K562 (cell line): ENCODE measurements around the gene KLC1. TPM values are rescaled to one million over a fixed set of nuclear protein-coding genes. Genes with fewer than 3 reads are reported as not detected.

Experiments used
- ATAC-seq: fragments of 200-7000 bp; cut with Tn5 transposase; 3 replicates; pipeline ENCODE4 v1.9.1; 2020; ENCODE audit warnings: moderate library complexity
- BruUV-seq: library from RNA; stranded (reverse); fragments of 400-500 nt; replicated peaks from 2 replicates; lab custom pipeline; 2021; lab: Mats Ljungman, UMichigan
- CTCF ChIA-PET: fragments of 300-600 bp; formaldehyde crosslinking; extraction: SDS; loops from one replicate; lab custom pipeline; 2021; ENCODE audit warnings: low intra/inter-chr PET ratio; lab: Yijun Ruan, JAX
- POLR2A ChIA-PET: fragments of 300-600, 350-650 bp; sonication (Branson Sonifier 250); formaldehyde crosslinking; extraction: SDS; loops from one replicate; lab custom pipeline; 2021; ENCODE audit warnings: antibody characterized with exemption, inconsistent platforms; lab: Yijun Ruan, JAX
- DNase-seq, 4 experiments: peaks; one replicate each; pipeline versions ENCODE4 v3.0.0 to v3.0.0-alpha.2; 2011 to 2018; ENCODE audit warnings: low spot score in 3 of 4, mixed read lengths in 3 of 4; ENCODE audit errors: extremely low read depth in 1 of 4
- FAIRE-seq: peaks from 2 replicates; lab custom pipeline; 2011; peaks lifted over from hg19 to GRCh38; lab: Jason Lieb, UNC
- H2AFZ ChIP-seq: 2 replicates; pipeline ENCODE4 v1.6.0; 2011; ENCODE audit warnings: low read depth, low read length, control low read depth, inconsistent platforms
- H3K27ac ChIP-seq: fragments of 200-600 bp; 3 replicates; pipeline ENCODE4 v1.8.0; 2011; ENCODE audit warnings: low read depth, mild to moderate bottlenecking, control low read depth, inconsistent platforms, low read length, moderate library complexity, mixed read lengths; ENCODE audit errors: extremely low read depth
- H3K27me3 ChIP-seq, 2 experiments: fragments of 300-600 bp in 1 of 2; 2 replicates in 1 of 2; 3 replicates in 1 of 2; pipeline versions ENCODE4 v1.6.0 to v1.8.0; 2011; ENCODE audit warnings: inconsistent platforms in 2 of 2, low read length in 2 of 2, mild to moderate bottlenecking in 1 of 2, mixed read lengths in 1 of 2, moderate library complexity in 1 of 2; ENCODE audit not compliant: control insufficient read depth in 2 of 2, insufficient read depth in 2 of 2
- H3K36me3 ChIP-seq: fragments of 300-600 bp; 3 replicates; pipeline ENCODE4 v1.8.0; 2011; ENCODE audit warnings: mild to moderate bottlenecking, low read length, inconsistent platforms; ENCODE audit not compliant: control insufficient read depth, insufficient read depth
- H3K4me1 ChIP-seq, 2 experiments: fragments of 200-600 bp in 1 of 2; replicated peaks in 1 of 2; 2 replicates in 1 of 2; 3 replicates in 1 of 2; pipeline versions ENCODE4 v1.5.1 to v1.8.0; 2011; ENCODE audit warnings: inconsistent platforms in 2 of 2, low read length in 2 of 2, mild to moderate bottlenecking in 1 of 2, mixed read lengths in 1 of 2, moderate library complexity in 1 of 2; ENCODE audit not compliant: control insufficient read depth in 2 of 2, insufficient read depth in 2 of 2
- H3K4me2 ChIP-seq: 2 replicates; pipeline ENCODE4 v1.6.1; 2011; ENCODE audit warnings: low read length, control low read depth, inconsistent platforms, mixed read lengths; ENCODE audit not compliant: insufficient read depth
- H3K4me3 ChIP-seq: fragments of 200-600 bp; sonication (generic), shearing (Covaris generic); 2 replicates; pipeline ENCODE4 v1.5.1; 2016; ENCODE audit warnings: control low read depth, inconsistent platforms
- H3K79me2 ChIP-seq: fragments of 200-600 bp; 3 replicates; pipeline ENCODE4 v1.8.0; 2011; ENCODE audit warnings: low read length, inconsistent platforms; ENCODE audit not compliant: control insufficient read depth, insufficient read depth
- H3K9ac ChIP-seq, 2 experiments: 2 replicates each; pipeline versions ENCODE4 v1.6.0 to v1.6.1; 2011; ENCODE audit warnings: low read depth in 2 of 2, low read length in 2 of 2, control low read depth in 1 of 2, inconsistent platforms in 1 of 2, mild to moderate bottlenecking in 1 of 2, mixed read lengths in 1 of 2; ENCODE audit not compliant: insufficient read depth in 1 of 2
- H3K9me1 ChIP-seq: one replicate; pipeline ENCODE4 v1.6.0; 2011; ENCODE audit warnings: inconsistent platforms, mild to moderate bottlenecking, low read length, moderate library complexity; ENCODE audit not compliant: control insufficient read depth, insufficient read depth
- H3K9me3 ChIP-seq: replicated peaks from 2 replicates; pipeline ENCODE4 v1.5.1; 2011; ENCODE audit warnings: low read depth, low read length, inconsistent platforms; ENCODE audit not compliant: control insufficient read depth, insufficient read depth
- H4K20me1 ChIP-seq: replicated peaks from 2 replicates; pipeline ENCODE4 v1.6.1; 2011; ENCODE audit warnings: low read length, inconsistent platforms, mixed read lengths; ENCODE audit not compliant: control insufficient read depth, insufficient read depth
- ARID1B ChIP-seq: fragments of 450-650 bp; IDR thresholded peaks from 2 replicates; pipeline ENCODE4 v1.6.1; 2016; ENCODE audit warnings: antibody characterized with exemption, mild to moderate bottlenecking, inconsistent platforms
- ETV5 ChIP-seq: sonication (generic); formaldehyde crosslinking; IDR thresholded peaks from 2 replicates; pipeline ENCODE4 v1.4.0; 2020; ENCODE audit warnings: low read depth, mild to moderate bottlenecking, missing genetic modification reagents
- HDAC6 ChIP-seq: IDR thresholded peaks from 2 replicates; pipeline ENCODE4 v1.6.1; 2012; ENCODE audit warnings: low read depth, mild to moderate bottlenecking, control low read depth, inconsistent platforms, low read length, moderate library complexity
- JUN ChIP-seq, 2 experiments: sonication (generic) in 1 of 2; formaldehyde crosslinking in 1 of 2; IDR thresholded peaks; 2 replicates each; pipeline versions ENCODE4 v1.6.1 to v1.8.0; 2012 to 2022; ENCODE audit warnings: borderline replicate concordance in 2 of 2, mild to moderate bottlenecking in 2 of 2, improper control_type of control experiment in 1 of 2, low read depth in 1 of 2, low read length in 1 of 2, missing genetic modification reagents in 1 of 2
- KDM1A ChIP-seq, 2 experiments: fragments of 450-650 bp; IDR thresholded peaks; 2 replicates each; pipeline ENCODE4 v1.6.1; 2016; ENCODE audit warnings: mild to moderate bottlenecking in 2 of 2
- KDM4B ChIP-seq, 2 experiments: fragments of 450-650 bp in 1 of 2; sonication (generic) in 1 of 2; IDR thresholded peaks; 2 replicates each; pipeline ENCODE4 v1.6.1; 2016 to 2017; ENCODE audit warnings: borderline replicate concordance in 2 of 2, antibody characterized with exemption in 1 of 2, low read depth in 1 of 2, mild to moderate bottlenecking in 1 of 2
- NCOA1 ChIP-seq: fragments of 450-650 bp; IDR thresholded peaks from 2 replicates; pipeline ENCODE4 v1.6.1; 2016; ENCODE audit warnings: low read depth
- RBBP5 ChIP-seq: fragments of 200-600 bp; sonication (generic); IDR thresholded peaks from 2 replicates; pipeline ENCODE4 v1.6.1; 2012; ENCODE audit warnings: borderline replicate concordance, mild to moderate bottlenecking, low read length, control low read depth, inconsistent platforms; ENCODE audit not compliant: insufficient read depth, poor library complexity, severe bottlenecking
- SMARCA4 ChIP-seq: fragments of 450-650 bp; IDR thresholded peaks from 2 replicates; pipeline ENCODE4 v1.6.1; 2016
- SNAPC5 ChIP-seq: fragments of 250-450 bp; sonication (Bioruptor Pico); IDR thresholded peaks from 2 replicates; pipeline ENCODE4 v1.8.0; 2021; ENCODE audit warnings: moderate library complexity, mild to moderate bottlenecking, inconsistent platforms
- ZBTB26 ChIP-seq: fragments of 450-650 bp; formaldehyde crosslinking; IDR thresholded peaks from 2 replicates; pipeline ENCODE4 v1.4.0; 2022; ENCODE audit warnings: missing genetic modification characterization
- ZBTB49 ChIP-seq: sonication (generic); formaldehyde crosslinking; IDR thresholded peaks from 2 replicates; pipeline ENCODE4 v1.8.0; 2022; ENCODE audit warnings: missing genetic modification reagents, mild to moderate bottlenecking, borderline replicate concordance
- WGBS: fragments of 100-300 bp; shearing (Covaris generic); methylation state at CpG from one replicate; pipeline ENCODE4 v1.1.6; 2016; ENCODE audit warnings: low coverage, mixed read lengths; ENCODE audit not compliant: insufficient coverage; ENCODE audit errors: missing lambda C conversion rate; 5-methylcytosine and 5-hydroxymethylcytosine counted together
- in situ Hi-C: fragments of 300-500 bp; cut with MboI; formaldehyde crosslinking; loops from 4 replicates; pipeline ENCODE4 v1.15.0; 2018; ENCODE audit warnings: inconsistent platforms, mixed read lengths
- intact Hi-C: fragments of 100-400 bp; cut with micrococcal nuclease; formaldehyde crosslinking; loops from 2 replicates; pipeline ENCODE4 v1.14.2; 2022
- polyA plus RNA-seq, 8 experiments: library from polyadenylated mRNA; depleted of rRNA in 4 of 8; stranded (reverse) in 5 of 8; unstranded in 3 of 8; fragments of >200 nt; fragmentation: Nextera tagmentation in 2 of 8; fragmentation: Illumina TruSeq in 1 of 8; extraction: Ambion mirVana in 2 of 8; extraction: Trizol in 1 of 8; gene quantifications; 2 replicates each; pipeline versions ENCODE4 v1.2.1 to v1.2.3, GENCODE V29; 2011 to 2014; ENCODE audit warnings: inconsistent platforms in 1 of 8, missing spikeins in 1 of 8
- total RNA-seq, 7 experiments: library from RNA; depleted of rRNA in 6 of 7; stranded (reverse); fragments of >200 nt in 6 of 7; fragmentation: Illumina TruSeq in 2 of 7; extraction: Trizol in 2 of 7; gene quantifications; 2 replicates each; pipeline versions ENCODE4 v1.2.1 to v1.2.3, GENCODE V29; 2011 to 2021; ENCODE audit warnings: low replicate concordance in 1 of 7

The KLC1 gene
- total and polyA plus RNA-seq, 9 of the 15 experiments (the other 6 are each of a cell fraction or from before 2014, with no cell fraction given), result 4.9 to 134 (median 54.8) TPM

GRCh38 chr14:103667671-103668070 lies 38.7 kb downstream of the KLC1 start:
- ATAC-seq, result no peak
- no peak overlapping the region for H3K4me3 ChIP-seq
- H4K20me1 ChIP-seq, result no peaks in the 10 kb centered on the region
- no peak overlapping the region for H3K27ac ChIP-seq
- no peak for FAIRE-seq
- no TSS peak for BruUV-seq
- CTCF ChIA-PET, result no interaction called here
- H3K9me3 ChIP-seq, result no peaks in the 10 kb centered on the region
- H3K27me3 ChIP-seq, result no peaks in the 10 kb centered on the region
- H3K36me3 ChIP-seq, result peaks cover 66% of the 10 kb centered on the region; the same call in 2 of the 3 replicates
- no peaks in the 10 kb centered on the region for H3K4me1 ChIP-seq
- H3K9ac ChIP-seq, result no peak overlapping the region
- TF ChIP-seq HDAC6 (no peak), KDM1A (IDR thresholded peaks at IDR 0.05) (no peak), SMARCA4 (no peak), KDM4B (IDR thresholded peaks at IDR 0.05; ENCODE audit: borderline replicate concordance in 2 of 2, low read depth in 1 of 2) (no peak), NCOA1 (no peak), ARID1B (no peak)
- in situ Hi-C loops, result no loop called here
- POLR2A ChIA-PET, result no interaction called here
- no peak overlapping the region for H3K4me2 ChIP-seq
- H3K9me1 ChIP-seq, result no peaks in the 10 kb centered on the region
- no peak for DNase-seq
- H2AFZ ChIP-seq, result no peak overlapping the region
- WGBS, result 78% methylated on average over 3 of the region's 4 CpGs
- no peaks in the 10 kb centered on the region for H3K79me2 ChIP-seq
- intact Hi-C loops, result no loop called here

GRCh38 chr14:103668117-103668516 lies 39.1 kb downstream of the KLC1 start:
- Histone ChIP-seq H3K9me1 (no peaks in the 10 kb centered on the region), H2AFZ (no peak overlapping the region), H4K20me1 (no peaks in the 10 kb centered on the region), H3K9me3 (no peaks in the 10 kb centered on the region), H3K4me2 (no peak overlapping the region), H3K27me3 (no peaks in the 10 kb centered on the region), H3K9ac (no peak overlapping the region), H3K27ac (no peak overlapping the region), H3K4me3 (no peak overlapping the region), H3K4me1 (no peaks in the 10 kb centered on the region), H3K79me2 (no peaks in the 10 kb centered on the region), H3K36me3 (peaks cover 69% of the 10 kb centered on the region; the same call in 2 of the 3 replicates)
- intact Hi-C loops, result no loop called here
- ATAC-seq (no peak), FAIRE-seq (no peak), DNase-seq (no peak)
- BruUV-seq, result no TSS peak
- in situ Hi-C loops, result no loop called here
- WGBS, result 100% methylated on average over 2 of the region's 3 CpGs
- CTCF ChIA-PET, result no interaction called here
- POLR2A ChIA-PET, result interaction anchor here (0.5 to 0.6 kb wide), 2 partner anchors 10 to 48 kb away, joined by 3 to 4 read pairs; partner anchors contain the start of gene ZFYVE21
- TF ChIP-seq ZBTB26 (CRISPR knock-in tag), result no peak
- no peak for TF ChIP-seq RBBP5
- TF ChIP-seq ZBTB49, result no peak
- no peak for TF ChIP-seq ETV5 (CRISPR knock-in tag)
- no peak for TF ChIP-seq SNAPC5 (CRISPR knock-in tag)
- no peak for TF ChIP-seq JUN (IDR thresholded peaks at IDR 0.05; ENCODE audit: borderline replicate concordance, low read depth, low read length)
- no peak for TF ChIP-seq JUN (CRISPR knock-in tag; IDR thresholded peaks at IDR 0.05; ENCODE audit: borderline replicate concordance)
- TF ChIP-seq NCOA1, result no peak
